K562 (cell line): ENCODE results near the gene SUV39H2. TPM values are rescaled to one million over a fixed set of nuclear protein-coding genes. Genes with fewer than 3 reads are reported as not detected.

Source experiments
- ATF7 ChIP-seq: fragments of 450-650 bp; IDR thresholded peaks from 2 replicates; pipeline ENCODE4 v1.7.1; 2014; ENCODE audit warnings: mild to moderate bottlenecking, moderate library complexity
- CREBBP ChIP-seq: IDR thresholded peaks from one replicate; pipeline ENCODE4 v1.6.1; 2012; ENCODE audit warnings: low read depth, mild to moderate bottlenecking, control low read depth, inconsistent platforms, low read length
- GABPB1 ChIP-seq: sonication (generic); formaldehyde crosslinking; IDR thresholded peaks from 2 replicates; pipeline ENCODE4 v1.8.0; 2022; ENCODE audit warnings: mild to moderate bottlenecking, missing genetic modification reagents
- PCBP1 ChIP-seq: fragments of 200-400 bp; formaldehyde crosslinking; IDR thresholded peaks from 2 replicates; pipeline ENCODE4 v1.6.1; 2018; ENCODE audit warnings: mild to moderate bottlenecking, low read depth, low read length; ENCODE audit not compliant: poor library complexity, severe bottlenecking
- PRMT5 ChIP-seq: sonication (generic); formaldehyde crosslinking; IDR thresholded peaks from 2 replicates; pipeline ENCODE4 v1.5.0; 2020; ENCODE audit warnings: missing genetic modification reagents
- RBBP5 ChIP-seq: fragments of 200-600 bp; sonication (generic); IDR thresholded peaks from 2 replicates; pipeline ENCODE4 v1.6.1; 2012; ENCODE audit warnings: borderline replicate concordance, mild to moderate bottlenecking, low read length, control low read depth, inconsistent platforms; ENCODE audit not compliant: insufficient read depth, poor library complexity, severe bottlenecking
- SRSF9 ChIP-seq: fragments of 200-400 bp; formaldehyde crosslinking; IDR thresholded peaks from 2 replicates; pipeline ENCODE4 v1.6.1; 2017; ENCODE audit warnings: low read depth, low read length, borderline replicate concordance
- TCF7L2 ChIP-seq: fragments of 150-350 bp; IDR thresholded peaks from 2 replicates; pipeline ENCODE4 v1.6.1; 2016; ENCODE audit warnings: low read depth, mild to moderate bottlenecking, low read length, moderate library complexity
- TEAD4 ChIP-seq, 2 experiments: sonication (generic) in 1 of 2; formaldehyde crosslinking in 1 of 2; IDR thresholded peaks; 2 replicates each; pipeline versions ENCODE4 v1.6.1 to v1.8.0; 2012 to 2022; ENCODE audit warnings: borderline replicate concordance in 1 of 2, inconsistent platforms in 1 of 2, low read length in 1 of 2, mild to moderate bottlenecking in 1 of 2, missing genetic modification reagents in 1 of 2
- THAP12 ChIP-seq: fragments of 250-450 bp; sonication (Bioruptor Pico); IDR thresholded peaks from 2 replicates; pipeline ENCODE4 v1.9.0; 2021; ENCODE audit warnings: mild to moderate bottlenecking, inconsistent platforms
- ZFP91 ChIP-seq: sonication (generic); formaldehyde crosslinking; IDR thresholded peaks from 2 replicates; pipeline ENCODE4 v1.8.0; 2022; ENCODE audit warnings: mild to moderate bottlenecking, missing genetic modification reagents
- ZNF431 ChIP-seq: sonication (generic); formaldehyde crosslinking; IDR thresholded peaks from 2 replicates; pipeline ENCODE4 v1.8.0; 2022; ENCODE audit warnings: mild to moderate bottlenecking, missing genetic modification reagents
- polyA plus RNA-seq, 8 experiments: library from polyadenylated mRNA; depleted of rRNA in 4 of 8; stranded (reverse) in 5 of 8; unstranded in 3 of 8; fragments of >200 nt; fragmentation: Nextera tagmentation in 2 of 8; fragmentation: Illumina TruSeq in 1 of 8; extraction: Ambion mirVana in 2 of 8; extraction: Trizol in 1 of 8; gene quantifications; 2 replicates each; pipeline versions ENCODE4 v1.2.1 to v1.2.3, GENCODE V29; 2011 to 2014; ENCODE audit warnings: inconsistent platforms in 1 of 8, missing spikeins in 1 of 8
- total RNA-seq, 7 experiments: library from RNA; depleted of rRNA in 6 of 7; stranded (reverse); fragments of >200 nt in 6 of 7; fragmentation: Illumina TruSeq in 2 of 7; extraction: Trizol in 2 of 7; gene quantifications; 2 replicates each; pipeline versions ENCODE4 v1.2.1 to v1.2.3, GENCODE V29; 2011 to 2021; ENCODE audit warnings: low replicate concordance in 1 of 7
- TF ChIP-seq, protein P1 (sequence below): fragments of 150-350 bp; IDR thresholded peaks from 2 replicates; pipeline ENCODE4 v1.6.1; 2014; ENCODE audit warnings: low read depth, mild to moderate bottlenecking, low read length, borderline replicate concordance
- TF ChIP-seq, protein P2 (sequence below): sonication (generic); formaldehyde crosslinking; IDR thresholded peaks from 2 replicates; pipeline ENCODE4 v1.8.1; 2023; ENCODE audit warnings: mild to moderate bottlenecking, missing genetic modification reagents

Gene SUV39H2
- total and polyA plus RNA-seq, 9 of the 15 experiments (the other 6 are each of a cell fraction or from before 2014, with no cell fraction given): 24.1 to 54.3 (median 41.3) TPM

- TF ChIP-seq ZFP91 (CRISPR knock-in tag) (no peak), PRMT5 (CRISPR knock-in tag) (no peak), SRSF9 (no peak), CREBBP (no peak), TEAD4 (IDR thresholded peaks at IDR 0.05; ENCODE audit: low read length) (peak; percentile 33; the same call in 1 of the 2 replicates), TEAD4 (CRISPR knock-in tag; IDR thresholded peaks at IDR 0.05; ENCODE audit: borderline replicate concordance) (no peak), GABPB1 (CRISPR knock-in tag) (no peak), THAP12 (no peak), TCF7L2 (no peak), RBBP5 (peak; percentile 44), PCBP1 (peak; percentile 58), ATF7 (no peak), ZNF431 (CRISPR knock-in tag) (0 out of 2 replicates have a peak, but pooled peaks have one; percentile 18)
- TF ChIP-seq, protein P1, sequence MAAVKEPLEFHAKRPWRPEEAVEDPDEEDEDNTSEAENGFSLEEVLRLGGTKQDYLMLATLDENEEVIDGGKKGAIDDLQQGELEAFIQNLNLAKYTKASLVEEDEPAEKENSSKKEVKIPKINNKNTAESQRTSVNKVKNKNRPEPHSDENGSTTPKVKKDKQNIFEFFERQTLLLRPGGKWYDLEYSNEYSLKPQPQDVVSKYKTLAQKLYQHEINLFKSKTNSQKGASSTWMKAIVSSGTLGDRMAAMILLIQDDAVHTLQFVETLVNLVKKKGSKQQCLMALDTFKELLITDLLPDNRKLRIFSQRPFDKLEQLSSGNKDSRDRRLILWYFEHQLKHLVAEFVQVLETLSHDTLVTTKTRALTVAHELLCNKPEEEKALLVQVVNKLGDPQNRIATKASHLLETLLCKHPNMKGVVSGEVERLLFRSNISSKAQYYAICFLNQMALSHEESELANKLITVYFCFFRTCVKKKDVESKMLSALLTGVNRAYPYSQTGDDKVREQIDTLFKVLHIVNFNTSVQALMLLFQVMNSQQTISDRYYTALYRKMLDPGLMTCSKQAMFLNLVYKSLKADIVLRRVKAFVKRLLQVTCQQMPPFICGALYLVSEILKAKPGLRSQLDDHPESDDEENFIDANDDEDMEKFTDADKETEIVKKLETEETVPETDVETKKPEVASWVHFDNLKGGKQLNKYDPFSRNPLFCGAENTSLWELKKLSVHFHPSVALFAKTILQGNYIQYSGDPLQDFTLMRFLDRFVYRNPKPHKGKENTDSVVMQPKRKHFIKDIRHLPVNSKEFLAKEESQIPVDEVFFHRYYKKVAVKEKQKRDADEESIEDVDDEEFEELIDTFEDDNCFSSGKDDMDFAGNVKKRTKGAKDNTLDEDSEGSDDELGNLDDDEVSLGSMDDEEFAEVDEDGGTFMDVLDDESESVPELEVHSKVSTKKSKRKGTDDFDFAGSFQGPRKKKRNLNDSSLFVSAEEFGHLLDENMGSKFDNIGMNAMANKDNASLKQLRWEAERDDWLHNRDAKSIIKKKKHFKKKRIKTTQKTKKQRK: no peak
- TF ChIP-seq, protein P2, sequence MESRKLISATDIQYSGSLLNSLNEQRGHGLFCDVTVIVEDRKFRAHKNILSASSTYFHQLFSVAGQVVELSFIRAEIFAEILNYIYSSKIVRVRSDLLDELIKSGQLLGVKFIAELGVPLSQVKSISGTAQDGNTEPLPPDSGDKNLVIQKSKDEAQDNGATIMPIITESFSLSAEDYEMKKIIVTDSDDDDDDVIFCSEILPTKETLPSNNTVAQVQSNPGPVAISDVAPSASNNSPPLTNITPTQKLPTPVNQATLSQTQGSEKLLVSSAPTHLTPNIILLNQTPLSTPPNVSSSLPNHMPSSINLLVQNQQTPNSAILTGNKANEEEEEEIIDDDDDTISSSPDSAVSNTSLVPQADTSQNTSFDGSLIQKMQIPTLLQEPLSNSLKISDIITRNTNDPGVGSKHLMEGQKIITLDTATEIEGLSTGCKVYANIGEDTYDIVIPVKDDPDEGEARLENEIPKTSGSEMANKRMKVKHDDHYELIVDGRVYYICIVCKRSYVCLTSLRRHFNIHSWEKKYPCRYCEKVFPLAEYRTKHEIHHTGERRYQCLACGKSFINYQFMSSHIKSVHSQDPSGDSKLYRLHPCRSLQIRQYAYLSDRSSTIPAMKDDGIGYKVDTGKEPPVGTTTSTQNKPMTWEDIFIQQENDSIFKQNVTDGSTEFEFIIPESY (CRISPR knock-in tag): peak; percentile 14; the same call in 1 of the 2 replicates
Observed at GRCh38 chr10:14879124-14879927, 660 bp downstream of the SUV39H2 start (continued).
